Parathyroid adenoma (tissue), 2 donors: ENCODE measurements around the gene RPS6KA1.

Experiments used
- H2AFZ ChIP-seq: fragments of 300-600 bp; sonication (generic); one replicate; pipeline ENCODE4 v1.7.0; 2017; ENCODE audit warnings: antibody characterized with exemption, mild to moderate bottlenecking
- H3K27ac ChIP-seq: fragments of 300-600 bp; sonication (generic); one replicate; pipeline ENCODE4 v1.7.0; 2017
- H3K27me3 ChIP-seq: fragments of 300-600 bp; sonication (generic); one replicate; pipeline ENCODE4 v1.7.0; 2017; ENCODE audit warnings: low read length; ENCODE audit not compliant: control insufficient read depth, insufficient read depth
- H3K36me3 ChIP-seq: fragments of 300-600 bp; sonication (generic); one replicate; pipeline ENCODE4 v1.7.0; 2017; ENCODE audit warnings: low read length; ENCODE audit not compliant: control insufficient read depth, insufficient read depth
- H3K4me1 ChIP-seq: fragments of 300-600 bp; sonication (generic); one replicate; pipeline ENCODE4 v1.7.0; 2017; ENCODE audit warnings: control low read depth
- H3K4me2 ChIP-seq: fragments of 300-600 bp; sonication (generic); one replicate; pipeline ENCODE4 v1.7.0; 2017; ENCODE audit warnings: low read length
- H3K4me3 ChIP-seq: fragments of 300-600 bp; sonication (generic); one replicate; pipeline ENCODE4 v1.7.0; 2017; ENCODE audit warnings: low read depth, low read length
- H3K79me2 ChIP-seq: fragments of 300-600 bp; sonication (generic); one replicate; pipeline ENCODE4 v1.7.0; 2017; ENCODE audit warnings: control low read depth
- H3K9ac ChIP-seq: fragments of 300-600 bp; sonication (generic); one replicate; pipeline ENCODE4 v1.7.0; 2017; ENCODE audit warnings: mild to moderate bottlenecking
- H3K9me3 ChIP-seq: fragments of 300-600 bp; sonication (generic); one replicate; pipeline ENCODE4 v1.7.0; 2017; ENCODE audit warnings: low read length; ENCODE audit not compliant: control insufficient read depth
- TF ChIP-seq, protein P1 (sequence below): fragments of 300-600 bp; sonication (generic); IDR thresholded peaks from one replicate; pipeline ENCODE4 v1.7.0; 2017; ENCODE audit warnings: antibody characterized with exemption, mild to moderate bottlenecking
- donor health status: primary hyperparathyroidism.

The RPS6KA1 gene

DNA sequence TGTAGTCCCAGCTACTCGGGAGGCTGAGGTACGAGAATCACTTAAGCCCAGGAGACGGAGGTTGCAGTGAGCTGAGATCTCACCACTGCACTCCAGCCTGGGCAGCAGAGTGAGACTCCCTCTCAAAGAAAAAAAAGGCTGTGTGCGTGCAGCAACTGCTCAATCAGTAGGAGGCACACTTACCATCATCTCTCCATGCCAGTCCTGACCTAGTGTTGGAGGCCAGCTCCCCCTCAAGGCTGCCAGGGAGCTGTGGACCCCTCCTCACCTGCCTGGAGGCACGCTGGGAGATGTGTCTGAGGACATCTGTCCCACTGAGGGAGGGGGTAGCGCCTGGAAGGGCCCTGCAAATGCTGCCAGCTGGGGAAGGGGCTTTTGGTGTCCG, 11.9 kb downstream of the RPS6KA1 start:
- Histone ChIP-seq H3K4me3 (no peak overlapping the region), H3K36me3 (no peaks in the 10 kb centered on the region), H3K9me3 (no peaks in the 10 kb centered on the region), H3K4me1 (no peaks in the 10 kb centered on the region), H3K27me3 (no peaks in the 10 kb centered on the region), H3K79me2 (peaks cover 2% of the 10 kb centered on the region), H3K4me2 (no peak overlapping the region), H3K9ac (no peak overlapping the region), H2AFZ (no peak overlapping the region), H3K27ac (peak overlapping the region; percentile 68)
- TF ChIP-seq, protein P1, sequence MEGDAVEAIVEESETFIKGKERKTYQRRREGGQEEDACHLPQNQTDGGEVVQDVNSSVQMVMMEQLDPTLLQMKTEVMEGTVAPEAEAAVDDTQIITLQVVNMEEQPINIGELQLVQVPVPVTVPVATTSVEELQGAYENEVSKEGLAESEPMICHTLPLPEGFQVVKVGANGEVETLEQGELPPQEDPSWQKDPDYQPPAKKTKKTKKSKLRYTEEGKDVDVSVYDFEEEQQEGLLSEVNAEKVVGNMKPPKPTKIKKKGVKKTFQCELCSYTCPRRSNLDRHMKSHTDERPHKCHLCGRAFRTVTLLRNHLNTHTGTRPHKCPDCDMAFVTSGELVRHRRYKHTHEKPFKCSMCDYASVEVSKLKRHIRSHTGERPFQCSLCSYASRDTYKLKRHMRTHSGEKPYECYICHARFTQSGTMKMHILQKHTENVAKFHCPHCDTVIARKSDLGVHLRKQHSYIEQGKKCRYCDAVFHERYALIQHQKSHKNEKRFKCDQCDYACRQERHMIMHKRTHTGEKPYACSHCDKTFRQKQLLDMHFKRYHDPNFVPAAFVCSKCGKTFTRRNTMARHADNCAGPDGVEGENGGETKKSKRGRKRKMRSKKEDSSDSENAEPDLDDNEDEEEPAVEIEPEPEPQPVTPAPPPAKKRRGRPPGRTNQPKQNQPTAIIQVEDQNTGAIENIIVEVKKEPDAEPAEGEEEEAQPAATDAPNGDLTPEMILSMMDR, result no peak

DNA sequence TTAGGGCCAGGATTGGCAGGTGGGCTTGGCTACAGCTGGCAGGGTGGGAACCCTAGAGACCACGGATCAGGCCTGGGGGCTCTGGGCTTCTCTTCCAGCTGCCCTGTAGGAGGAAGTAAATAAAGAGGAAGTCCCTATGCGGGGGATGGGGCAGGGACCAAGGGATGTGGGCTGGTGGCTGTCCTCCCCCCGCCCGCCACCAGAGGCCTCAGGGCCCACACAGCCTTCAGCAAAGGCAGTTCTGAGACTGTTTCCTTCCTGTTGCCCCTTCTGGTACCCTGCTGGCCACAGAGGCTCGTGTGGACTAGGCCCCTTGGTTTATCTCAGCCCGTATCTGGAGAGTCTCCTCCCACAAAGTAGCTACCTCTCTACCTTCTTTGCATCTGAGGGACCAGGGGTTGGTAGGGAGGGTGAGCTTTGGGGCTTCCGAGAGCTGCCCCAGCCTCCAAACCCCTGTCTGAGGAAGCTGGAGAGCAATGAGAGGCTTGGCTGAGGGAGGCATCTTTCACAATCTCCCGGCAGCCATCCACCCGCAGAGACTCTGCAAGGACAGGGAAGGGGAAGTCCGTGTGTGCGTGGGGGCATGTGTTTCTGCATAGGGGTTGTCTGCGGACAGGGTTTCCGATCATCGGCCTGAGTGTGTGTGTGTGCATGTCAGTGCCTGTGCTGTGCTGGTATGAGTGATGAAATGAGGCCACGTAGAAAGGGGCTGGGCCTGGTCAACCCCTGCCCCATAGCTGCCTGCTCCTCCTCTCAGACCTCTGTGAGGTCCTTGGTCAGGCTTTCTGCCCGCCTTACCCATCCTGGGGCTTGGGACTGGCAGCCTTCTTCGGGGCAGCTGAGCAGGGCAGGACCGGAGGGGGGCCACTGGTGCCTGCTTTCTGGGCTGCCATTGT, 12.5 kb downstream of the RPS6KA1 start:
- Histone ChIP-seq H3K27ac (peak overlapping the region; percentile 68), H2AFZ (peak overlapping the region; percentile 42), H3K4me1 (no peaks in the 10 kb centered on the region), H3K9me3 (no peaks in the 10 kb centered on the region), H3K4me2 (no peak overlapping the region), H3K27me3 (no peaks in the 10 kb centered on the region), H3K36me3 (no peaks in the 10 kb centered on the region), H3K79me2 (peaks cover 2% of the 10 kb centered on the region), H3K9ac (no peak overlapping the region), H3K4me3 (no peak overlapping the region)
- TF ChIP-seq, protein P1, result peak; percentile 19

DNA sequence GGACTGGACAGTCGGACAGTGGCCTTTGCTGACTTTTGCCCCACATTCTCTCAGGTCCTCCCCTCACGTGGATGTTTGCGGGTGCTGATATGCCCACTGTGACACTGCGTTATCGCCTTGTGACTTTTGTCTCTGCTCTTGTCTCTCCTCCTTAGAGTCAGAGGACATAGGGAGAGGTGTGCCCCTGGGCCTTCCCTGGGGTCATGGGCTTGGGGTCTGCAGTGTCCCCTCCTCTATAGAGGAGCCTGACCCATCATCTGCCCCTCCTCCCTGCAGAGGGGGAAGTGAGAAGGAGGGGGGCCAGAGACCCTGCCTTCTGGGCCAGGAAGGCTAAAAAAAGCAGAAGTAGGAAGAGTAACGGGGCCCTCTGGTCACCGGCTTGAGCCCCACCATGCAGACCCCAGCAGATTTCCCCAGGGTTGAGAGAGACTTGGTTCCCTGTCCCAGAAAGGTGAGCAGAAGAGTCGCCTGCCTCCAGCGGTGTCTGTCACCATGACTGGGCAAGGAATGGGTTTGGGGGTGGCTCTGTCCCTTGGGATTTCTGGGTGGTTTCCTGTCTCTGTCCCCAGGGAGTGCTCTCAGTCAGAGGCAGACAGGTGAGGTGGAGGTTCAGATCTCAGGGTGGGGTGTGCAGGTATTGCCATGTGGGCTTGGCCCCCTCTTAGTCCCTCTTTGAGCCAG, 13.3 kb downstream of the RPS6KA1 start:
- TF ChIP-seq, protein P1, result no peak
- Histone ChIP-seq H3K9me3 (no peaks in the 10 kb centered on the region), H3K4me2 (no peak overlapping the region), H3K27me3 (no peaks in the 10 kb centered on the region), H3K4me3 (peak overlapping the region; percentile 5), H3K79me2 (peaks cover 2% of the 10 kb centered on the region), H3K4me1 (no peaks in the 10 kb centered on the region), H2AFZ (no peak overlapping the region), H3K36me3 (no peaks in the 10 kb centered on the region), H3K27ac (peak overlapping the region; percentile 68), H3K9ac (no peak overlapping the region)

DNA sequence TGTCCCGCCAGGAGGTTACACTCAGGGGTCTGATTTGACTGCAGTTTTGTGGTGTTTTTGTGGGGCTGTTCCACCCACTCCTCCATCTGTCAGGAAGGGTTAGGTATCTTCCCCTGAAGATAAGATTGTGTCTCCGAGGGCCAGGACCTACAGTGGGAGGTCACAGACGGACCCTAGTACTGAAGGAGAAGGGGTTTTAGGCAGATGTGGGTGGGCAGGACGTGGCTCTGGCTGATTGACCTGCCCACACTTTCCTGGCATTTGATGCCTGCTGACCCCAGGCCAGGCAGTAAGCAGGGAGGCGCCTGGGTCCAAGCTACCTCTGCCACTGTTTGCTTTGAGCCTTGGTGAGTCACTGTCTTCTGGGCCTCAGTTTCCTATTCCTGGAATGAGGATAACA, 13.9 kb downstream of the RPS6KA1 start:
- Histone ChIP-seq H3K79me2 (peaks cover 2% of the 10 kb centered on the region), H3K4me2 (no peak overlapping the region), H3K36me3 (no peaks in the 10 kb centered on the region), H3K9me3 (no peaks in the 10 kb centered on the region), H2AFZ (no peak overlapping the region), H3K27me3 (no peaks in the 10 kb centered on the region), H3K27ac (peak overlapping the region; percentile 68), H3K4me1 (no peaks in the 10 kb centered on the region), H3K4me3 (peak overlapping the region; percentile 5), H3K9ac (no peak overlapping the region)
- TF ChIP-seq, protein P1, result no peak
